HS-5 (cell line): Measurements from ENCODE around the gene AMBP.

Source experiments
- DNase-seq: peaks from one replicate; pipeline ENCODE4 v3.0.0-alpha.2; 2012; ENCODE audit warnings: low read depth

AMBP gene

GRCh38 chr9:114072184-114073140 lies 5.6 kb downstream of the AMBP start:
- DNase-seq: no peak

- DNase-seq: no peak
These were observed 6.8 kb downstream of the AMBP start for GRCh38 chr9:114071197-114071795.

DNA sequence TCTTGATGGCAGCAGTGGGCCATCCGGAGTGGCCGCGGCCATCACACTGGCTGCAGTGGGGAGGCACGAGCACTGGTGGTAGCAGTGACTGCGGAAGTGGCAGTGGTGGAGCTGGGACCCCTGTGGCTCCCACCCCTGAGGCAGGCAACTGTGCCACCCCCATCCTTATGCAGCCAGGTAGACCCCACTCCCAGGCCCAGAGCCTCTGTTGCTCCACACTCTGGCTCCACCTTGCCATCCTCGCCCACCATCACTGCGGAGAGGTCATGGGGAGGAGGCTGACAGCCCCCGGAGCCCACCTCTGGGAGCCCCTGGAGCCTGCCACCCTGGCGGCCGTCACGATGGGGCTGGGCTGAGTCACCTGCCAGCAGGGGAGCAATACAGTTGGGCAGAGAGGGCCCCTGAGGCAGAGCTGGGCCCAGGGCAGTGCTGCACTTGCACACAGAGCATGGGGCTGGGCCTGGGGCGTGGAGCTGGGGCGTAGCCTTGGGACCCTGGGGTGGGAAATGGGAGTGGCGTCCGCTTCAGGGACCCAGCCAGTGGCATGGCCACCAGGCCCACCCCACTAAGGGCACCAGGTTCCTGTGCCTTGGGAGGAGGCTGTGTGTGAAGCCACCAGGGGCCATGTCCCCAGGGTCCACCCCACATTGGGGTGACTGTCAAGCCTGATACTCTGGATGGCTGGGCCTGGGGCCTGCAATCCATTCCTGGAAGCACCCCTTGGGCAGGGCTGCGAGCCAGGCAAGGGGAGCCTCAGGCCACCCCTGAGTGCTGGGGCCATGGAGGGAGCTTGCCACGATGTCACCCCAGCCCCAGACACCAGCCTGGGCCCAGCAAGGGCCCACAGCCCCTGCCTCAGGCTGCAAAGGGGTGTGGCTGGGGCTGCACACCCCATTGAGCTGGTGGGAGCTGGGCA lies 7.7 kb downstream of the AMBP start:
- no peak for DNase-seq

DNA sequence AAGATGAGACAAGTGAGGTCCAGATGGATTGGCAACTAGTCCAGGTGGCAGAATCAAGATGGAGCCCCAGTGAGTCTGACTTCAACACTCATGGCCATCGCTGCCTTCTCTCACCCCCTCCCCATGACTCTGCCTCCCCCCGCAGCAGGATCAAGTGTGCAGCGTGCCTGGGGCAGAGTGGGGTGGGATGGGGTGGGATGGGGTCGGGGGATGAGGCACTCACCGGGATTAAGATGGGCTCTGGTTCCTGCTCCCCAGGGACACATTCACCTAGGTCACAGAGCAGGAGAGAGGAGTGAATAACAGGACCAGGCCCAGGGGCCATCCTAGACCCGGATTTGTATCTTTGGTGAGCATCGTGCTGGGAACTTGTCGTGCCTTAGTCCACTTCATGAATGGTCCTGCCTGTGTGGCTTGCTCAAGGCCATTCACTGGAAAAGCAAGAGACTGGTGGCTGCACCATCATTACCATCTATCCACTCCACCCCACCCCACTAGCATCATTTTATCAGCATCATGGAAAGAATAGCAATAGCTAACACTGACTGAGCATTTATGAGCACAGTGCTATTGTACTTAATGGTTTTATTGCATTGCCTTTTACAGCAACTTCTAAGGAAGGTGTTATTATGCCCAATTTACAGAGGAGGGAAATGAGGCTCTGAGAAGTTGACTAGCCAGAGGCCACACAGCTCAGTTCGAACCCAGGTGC lies 8.5 kb downstream of the AMBP start:
- DNase-seq: no peak

GRCh38 chr9:114065304-114065703 lies 12.8 kb downstream of the AMBP start:
- DNase-seq: no peak

- no peak for DNase-seq
These were observed 16.1 kb downstream of the AMBP start for GRCh38 chr9:114061830-114062474.

- DNase-seq: no peak
These were observed 16.8 kb downstream of the AMBP start for GRCh38 chr9:114061292-114061691.

- DNase-seq: no peak
These were observed 17.4 kb downstream of the AMBP start for GRCh38 chr9:114060711-114061110.

DNA sequence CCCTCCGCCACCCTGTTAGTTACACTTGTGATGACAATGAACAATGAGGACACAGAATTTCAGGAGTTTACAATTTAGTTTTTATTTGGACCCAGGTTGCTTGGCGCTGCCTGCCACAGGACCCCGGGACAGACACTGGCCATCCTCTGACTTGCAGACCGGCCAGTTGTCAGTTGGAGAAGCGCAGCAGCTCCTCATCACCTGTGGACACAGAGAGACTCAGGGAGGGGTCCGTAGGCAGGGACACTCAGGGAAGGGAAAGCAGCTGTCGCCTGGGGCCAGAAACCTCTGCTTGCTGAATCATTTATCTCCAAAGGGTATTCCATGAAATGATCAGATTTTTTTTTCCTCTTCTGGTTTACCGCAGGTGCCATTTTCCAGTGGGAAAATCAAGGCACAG lies 18.0 kb downstream of the AMBP start:
- DNase-seq: no peak

GRCh38 chr9:114059047-114059803 lies 18.9 kb downstream of the AMBP start:
- no peak for DNase-seq

DNA sequence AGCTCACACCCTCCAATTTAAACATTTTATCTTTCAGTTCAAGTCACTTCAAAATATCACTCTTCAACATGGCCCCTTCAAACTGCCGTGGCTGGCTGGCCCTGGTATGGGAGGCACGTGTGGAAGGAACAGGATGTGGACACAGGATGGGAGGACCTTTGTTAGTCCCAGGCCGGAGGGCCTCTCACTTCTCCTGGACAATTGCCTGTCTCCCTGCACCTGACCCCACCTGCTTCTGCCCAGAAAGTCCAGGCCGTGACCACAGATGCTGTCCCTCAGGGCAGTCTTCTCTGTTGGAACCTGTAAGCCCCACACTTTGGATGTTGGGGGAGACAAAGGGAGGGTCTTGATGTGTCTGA lies 19.4 kb downstream of the AMBP start:
- no peak for DNase-seq

DNA sequence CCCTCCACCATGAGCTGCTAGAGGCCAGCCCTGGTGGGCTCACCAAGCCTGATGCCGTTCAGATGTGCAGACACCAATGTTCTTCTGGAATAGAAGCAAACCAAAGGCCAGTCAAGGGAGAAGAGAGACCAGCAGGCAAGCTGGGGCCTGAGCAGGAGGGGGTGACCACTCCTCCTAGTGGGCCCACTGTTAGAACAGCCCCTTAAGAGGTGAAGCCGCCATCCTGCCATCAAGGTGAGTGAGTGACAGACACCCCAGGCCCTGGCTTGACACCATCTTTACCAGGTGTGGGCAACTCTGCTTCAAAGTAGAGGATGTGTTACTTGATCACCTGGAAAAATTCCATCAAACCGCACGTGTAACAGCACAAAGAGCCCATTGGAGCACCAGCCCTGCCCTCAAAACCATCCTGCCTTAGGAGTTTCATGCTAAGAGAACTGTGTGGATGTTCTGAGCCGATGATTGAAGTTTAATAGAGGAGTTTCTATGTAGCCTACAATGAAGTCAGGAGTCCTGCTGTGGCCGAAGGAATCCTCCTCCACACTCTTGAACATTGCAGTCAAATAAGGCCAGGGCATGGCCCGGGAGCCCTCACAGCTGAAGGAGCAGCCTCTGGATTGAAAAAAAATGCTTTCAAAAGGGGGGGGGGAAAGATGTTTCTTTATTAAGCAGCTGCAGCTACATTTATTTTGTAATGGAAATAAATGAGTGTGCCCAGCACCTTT lies 20.8 kb downstream of the AMBP start:
- no peak for DNase-seq

- DNase-seq: no peak
These were observed 21.6 kb downstream of the AMBP start for GRCh38 chr9:114056527-114056926.

DNA sequence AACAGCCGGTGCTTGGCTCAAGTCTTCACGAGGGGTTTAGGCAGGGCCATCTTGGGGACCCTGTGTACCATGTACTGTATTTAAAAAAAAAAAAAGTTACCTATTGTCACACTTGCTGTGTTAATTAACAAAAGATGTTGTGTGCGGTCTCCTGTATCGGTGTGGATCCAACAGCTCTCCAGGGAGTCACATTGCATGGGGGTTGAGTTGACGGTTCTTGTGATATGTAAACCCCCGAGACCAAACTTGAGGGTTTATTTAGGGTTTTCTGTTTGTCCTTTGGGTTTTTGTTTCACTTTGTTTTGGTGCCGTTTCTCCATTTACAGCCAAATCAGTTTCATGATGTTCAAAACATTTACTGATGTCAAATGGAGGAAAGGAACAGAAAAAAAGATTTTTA lies 22.2 kb downstream of the AMBP start:
- DNase-seq: no peak

DNA sequence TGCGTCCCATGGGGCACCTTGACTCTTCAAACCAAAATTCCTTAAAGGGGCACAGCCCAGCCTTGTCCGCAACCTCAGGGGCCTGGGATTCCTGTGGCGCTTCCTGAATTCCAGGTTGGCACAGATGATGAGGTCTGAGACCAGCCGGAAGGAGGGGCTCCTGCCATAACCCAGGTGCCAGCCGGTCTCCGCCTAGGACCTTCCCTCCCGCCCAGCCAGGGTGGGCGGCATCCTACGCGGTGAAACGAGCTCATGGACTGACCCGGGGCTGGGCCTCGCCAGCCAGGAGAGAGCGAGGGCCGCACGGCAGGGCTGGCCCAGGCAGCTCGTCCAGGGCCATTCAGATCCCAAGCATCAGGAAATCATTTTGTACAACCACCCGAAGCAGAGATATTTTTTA lies 23.0 kb downstream of the AMBP start:
- no peak for DNase-seq

GRCh38 chr9:114054191-114054690 lies 23.9 kb downstream of the AMBP start:
- DNase-seq: no peak

- DNase-seq: no peak
These were observed 24.7 kb downstream of the AMBP start for GRCh38 chr9:114053246-114054005.

DNA sequence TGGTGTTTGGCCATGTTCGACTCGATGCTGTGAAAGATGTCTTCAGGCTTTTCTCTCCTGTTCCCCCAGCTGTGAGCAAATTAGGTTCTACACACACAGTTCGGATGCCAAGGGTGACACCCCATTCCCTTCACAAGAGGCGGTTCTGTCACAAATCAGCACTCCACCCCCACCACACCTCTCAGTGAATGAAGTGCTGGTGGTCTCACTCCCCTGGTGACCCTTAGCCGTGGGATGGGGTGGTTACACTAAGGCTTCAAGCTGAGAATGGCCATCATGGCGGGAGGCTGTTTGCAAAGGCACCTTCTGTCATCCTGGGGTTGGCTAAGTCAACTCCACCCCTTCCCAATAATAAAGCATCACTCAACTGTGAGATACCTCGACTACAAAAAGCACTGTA lies 26.4 kb downstream of the AMBP start:
- no peak for DNase-seq

GRCh38 chr9:114051281-114051680 lies 26.8 kb downstream of the AMBP start:
- DNase-seq: no peak
